ENCODE results near the gene ANKRD34A.
"Not testable (repeated sequence)": the region's sequence is repeated elsewhere in the genome, so short reads cannot be mapped to it uniquely, and the experiment has no call there.

Gene ANKRD34A

GRCh38 chr1:145946477-145946986, 17.8 kb downstream of the ANKRD34A start:
- Histone ChIP-seq H3K27me3 (ENCODE audit: control insufficient read depth, insufficient read depth, low read length) (no peaks in the 10 kb centered on the region), H3K9me3 (ENCODE audit: control insufficient read depth, insufficient read depth, low read length) (no peaks in the 10 kb centered on the region), H3K36me3 (ENCODE audit: control insufficient read depth, insufficient read depth, low read length) (no peaks in the 10 kb centered on the region), H3K27ac (ENCODE audit: low read length) (no peak overlapping the region), H3K4me1 (ENCODE audit: control insufficient read depth, insufficient read depth, low read length) (peaks cover 2% of the 10 kb centered on the region; the same call in 1 of the 2 replicates), H3K4me3 (ENCODE audit: low read length) (no peak overlapping the region)
- no CpG with 5 or more reads among the region's 4 CpGs for WGBS (ENCODE audit: insufficient coverage, insufficient read length)
- no peak for DNase-seq (ENCODE audit: low read depth, low spot score)

- WGBS (ENCODE audit: insufficient coverage, insufficient read length): no CpG with 5 or more reads among the region's 3 CpGs
- no peaks in the 10 kb centered on the region for H3K36me3 ChIP-seq (ENCODE audit: control insufficient read depth, insufficient read depth, low read length)
These were observed 19.8 kb downstream of the ANKRD34A start for GRCh38 chr1:145944532-145944931.

GRCh38 chr1:145942871-145943270, 21.5 kb downstream of the ANKRD34A start:
- no peaks in the 10 kb centered on the region for H3K36me3 ChIP-seq (ENCODE audit: control insufficient read depth, insufficient read depth, low read length)
- H3K4me3 ChIP-seq (ENCODE audit: low read length): no peak overlapping the region
- H3K27me3 ChIP-seq (ENCODE audit: control insufficient read depth, insufficient read depth, low read length): no peaks in the 10 kb centered on the region
- DNase-seq (ENCODE audit: low read depth, low spot score): no peak
- no peaks in the 10 kb centered on the region; the same call in 1 of the 2 replicates for H3K4me1 ChIP-seq (ENCODE audit: control insufficient read depth, insufficient read depth, low read length)
- whole genome bisulfite sequencing (ENCODE audit: insufficient coverage, insufficient read length): no CpG with 5 or more reads among the region's 6 CpGs
- no peaks in the 10 kb centered on the region for H3K9me3 ChIP-seq (ENCODE audit: control insufficient read depth, insufficient read depth, low read length)
- H3K27ac ChIP-seq (ENCODE audit: low read length): no peak overlapping the region

More at GRCh38 chr1:145944532-145944931, 19.8 kb downstream of the ANKRD34A start:
- Histone ChIP-seq H3K9me3 (ENCODE audit: control insufficient read depth, insufficient read depth, low read length) (no peaks in the 10 kb centered on the region), H3K27ac (ENCODE audit: low read length) (no peak overlapping the region), H3K27me3 (ENCODE audit: control insufficient read depth, insufficient read depth, low read length) (no peaks in the 10 kb centered on the region), H3K4me1 (ENCODE audit: control insufficient read depth, insufficient read depth, low read length) (no peaks in the 10 kb centered on the region; the same call in 1 of the 2 replicates), H3K4me3 (ENCODE audit: low read length) (no peak overlapping the region)
- DNase-seq (ENCODE audit: low read depth, low spot score): no peak

- Histone ChIP-seq H3K9me3 (ENCODE audit: control insufficient read depth, insufficient read depth, low read length) (no peaks in the 10 kb centered on the region), H3K27me3 (ENCODE audit: control insufficient read depth, insufficient read depth, low read length) (no peaks in the 10 kb centered on the region), H3K27ac (ENCODE audit: low read length) (no peak overlapping the region), H3K4me1 (ENCODE audit: control insufficient read depth, insufficient read depth, low read length) (no peaks in the 10 kb centered on the region; the same call in 1 of the 2 replicates), H3K4me3 (ENCODE audit: low read length) (no peak overlapping the region), H3K36me3 (ENCODE audit: control insufficient read depth, insufficient read depth, low read length) (no peaks in the 10 kb centered on the region)
- no CpG with 5 or more reads among the region's 4 CpGs for WGBS (ENCODE audit: insufficient coverage, insufficient read length)
- DNase-seq (ENCODE audit: low read depth, low spot score): no peak
These were observed 22.0 kb downstream of the ANKRD34A start for GRCh38 chr1:145942405-145942804.

GRCh38 chr1:145937436-145937835, 26.9 kb downstream of the ANKRD34A start:
- no peaks in the 10 kb centered on the region for H3K36me3 ChIP-seq (ENCODE audit: control insufficient read depth, insufficient read depth, low read length)
- H3K27ac ChIP-seq (ENCODE audit: low read length): no peak overlapping the region
- no peak overlapping the region for H3K4me3 ChIP-seq (ENCODE audit: low read length)
- WGBS (ENCODE audit: insufficient coverage, insufficient read length): no CpG with 5 or more reads among the region's 1 CpG
- no peaks in the 10 kb centered on the region for H3K9me3 ChIP-seq (ENCODE audit: control insufficient read depth, insufficient read depth, low read length)
- H3K4me1 ChIP-seq (ENCODE audit: control insufficient read depth, insufficient read depth, low read length): no peaks in the 10 kb centered on the region
- H3K27me3 ChIP-seq (ENCODE audit: control insufficient read depth, insufficient read depth, low read length): no peaks in the 10 kb centered on the region
- no peak for DNase-seq (ENCODE audit: low read depth, low spot score)

- Histone ChIP-seq H3K27me3 (ENCODE audit: control insufficient read depth, insufficient read depth, low read length) (no peaks in the 10 kb centered on the region), H3K36me3 (ENCODE audit: control insufficient read depth, insufficient read depth, low read length) (no peaks in the 10 kb centered on the region), H3K4me3 (ENCODE audit: low read length) (no peak overlapping the region), H3K4me1 (ENCODE audit: control insufficient read depth, insufficient read depth, low read length) (no peaks in the 10 kb centered on the region), H3K27ac (ENCODE audit: low read length) (no peak overlapping the region), H3K9me3 (ENCODE audit: control insufficient read depth, insufficient read depth, low read length) (no peaks in the 10 kb centered on the region)
- no peak for DNase-seq (ENCODE audit: low read depth, low spot score)
- no CpG with 5 or more reads among the region's 8 CpGs for WGBS (ENCODE audit: insufficient coverage, insufficient read length)
These were observed 28.1 kb downstream of the ANKRD34A start for GRCh38 chr1:145936247-145936646.

GRCh38 chr1:145935708-145936107, 28.7 kb downstream of the ANKRD34A start:
- H3K4me3 ChIP-seq (ENCODE audit: low read length): no peak overlapping the region
- no peaks in the 10 kb centered on the region for H3K9me3 ChIP-seq (ENCODE audit: control insufficient read depth, insufficient read depth, low read length)
- H3K27ac ChIP-seq (ENCODE audit: low read length): no peak overlapping the region
- no peaks in the 10 kb centered on the region for H3K4me1 ChIP-seq (ENCODE audit: control insufficient read depth, insufficient read depth, low read length)
- H3K36me3 ChIP-seq (ENCODE audit: control insufficient read depth, insufficient read depth, low read length): no peaks in the 10 kb centered on the region
- no peak for DNase-seq (ENCODE audit: low read depth, low spot score)
- no peaks in the 10 kb centered on the region for H3K27me3 ChIP-seq (ENCODE audit: control insufficient read depth, insufficient read depth, low read length)

GRCh38 chr1:145932522-145933009, 31.8 kb downstream of the ANKRD34A start:
- H3K27ac ChIP-seq (ENCODE audit: low read length); H3K9me3 ChIP-seq (ENCODE audit: control insufficient read depth, insufficient read depth, low read length); H3K36me3 ChIP-seq (ENCODE audit: control insufficient read depth, insufficient read depth, low read length); H3K27me3 ChIP-seq (ENCODE audit: control insufficient read depth, insufficient read depth, low read length); DNase-seq (ENCODE audit: low read depth, low spot score); H3K4me3 ChIP-seq (ENCODE audit: low read length); H3K4me1 ChIP-seq (ENCODE audit: control insufficient read depth, insufficient read depth, low read length): not testable (repeated sequence)
- no CpG with 5 or more reads among the region's 9 CpGs for WGBS (ENCODE audit: insufficient coverage, insufficient read length)

GRCh38 chr1:145927916-145928643, 36.3 kb downstream of the ANKRD34A start:
- peak overlapping the region; percentile 76; the same call in 1 of the 2 replicates for H3K4me3 ChIP-seq (ENCODE audit: low read length)
- H3K27me3 ChIP-seq (ENCODE audit: control insufficient read depth, insufficient read depth, low read length): no peaks in the 10 kb centered on the region
- no peaks in the 10 kb centered on the region; the same call in 1 of the 2 replicates for H3K36me3 ChIP-seq (ENCODE audit: control insufficient read depth, insufficient read depth, low read length)
- H3K9me3 ChIP-seq (ENCODE audit: control insufficient read depth, insufficient read depth, low read length): no peaks in the 10 kb centered on the region
- H3K4me1 ChIP-seq (ENCODE audit: control insufficient read depth, insufficient read depth, low read length): no peaks in the 10 kb centered on the region
- no peak overlapping the region for H3K27ac ChIP-seq (ENCODE audit: low read length)
- DNase-seq (ENCODE audit: low read depth, low spot score): no peak
- WGBS (ENCODE audit: insufficient coverage, insufficient read length): no CpG with 5 or more reads among the region's 20 CpGs

- no peaks in the 10 kb centered on the region; the same call in 1 of the 2 replicates for H3K36me3 ChIP-seq (ENCODE audit: control insufficient read depth, insufficient read depth, low read length)
- H3K4me1 ChIP-seq (ENCODE audit: control insufficient read depth, insufficient read depth, low read length): no peaks in the 10 kb centered on the region
- peak; percentile 97 for DNase-seq (ENCODE audit: low read depth, low spot score)
- no CpG with 5 or more reads among the region's 41 CpGs for WGBS (ENCODE audit: insufficient coverage, insufficient read length)
- H3K27me3 ChIP-seq (ENCODE audit: control insufficient read depth, insufficient read depth, low read length): no peaks in the 10 kb centered on the region
- no peak within 1 kb of the TSS for H3K27ac ChIP-seq (ENCODE audit: low read length)
- H3K9me3 ChIP-seq (ENCODE audit: control insufficient read depth, insufficient read depth, low read length): no peaks in the 10 kb centered on the region
- H3K4me3 ChIP-seq (ENCODE audit: low read length): peak within 1 kb of the TSS; percentile 76; the same call in 1 of the 2 replicates
These were observed 37.1 kb downstream of the ANKRD34A start, which contains the start of gene RBM8A for GRCh38 chr1:145927063-145927886. RBM8A (minus strand) TSS chr1:145927484; CDS start chr1:145927426, 58 bp downstream.

Measured in iPS DF 6.9 (cell line).